CD14-positive monocyte (primary cell): ENCODE measurements around the gene MACROD2. TPM values are rescaled to one million over a fixed set of nuclear protein-coding genes. Genes with fewer than 3 reads are reported as not detected.

ENCODE experiments used
- DNase-seq, 3 donors: peaks; one replicate each; pipeline ENCODE4 v3.0.0-alpha.2; 2011 to 2022
- H2AFZ ChIP-seq: 2 replicates; pipeline ENCODE4 v1.6.0; 2012; ENCODE audit warnings: mild to moderate bottlenecking, low read depth, low read length, inconsistent platforms; ENCODE audit not compliant: insufficient read depth, poor library complexity, severe bottlenecking
- H3K27ac ChIP-seq, 2 donors: 1 replicate in 1 of 2; 2 replicates in 1 of 2; pipeline ENCODE4 v1.5.1; 2012 to 2013; ENCODE audit warnings: low read length in 2 of 2, control low read depth in 1 of 2, inconsistent platforms in 1 of 2, low read depth in 1 of 2, mild to moderate bottlenecking in 1 of 2
- H3K27me3 ChIP-seq, 2 donors: one replicate each; pipeline versions ENCODE4 v1.6.0 to v1.6.1; 2011 to 2013; ENCODE audit warnings: low read length in 2 of 2; ENCODE audit not compliant: control insufficient read depth in 2 of 2, insufficient read depth in 2 of 2
- H3K36me3 ChIP-seq, 2 donors: replicated peaks in 1 of 2; 1 replicate in 1 of 2; 2 replicates in 1 of 2; pipeline versions ENCODE4 v1.5.1 to v1.6.1; 2012 to 2013; ENCODE audit warnings: low read length in 2 of 2, control low read depth in 1 of 2, inconsistent platforms in 1 of 2, mild to moderate bottlenecking in 1 of 2; ENCODE audit not compliant: insufficient read depth in 2 of 2, control insufficient read depth in 1 of 2
- H3K4me1 ChIP-seq, 2 donors: 1 replicate in 1 of 2; 2 replicates in 1 of 2; pipeline versions ENCODE4 v1.5.1 to v1.6.1; 2012 to 2013; ENCODE audit warnings: low read length in 2 of 2, control low read depth in 1 of 2, inconsistent platforms in 1 of 2, mild to moderate bottlenecking in 1 of 2, moderate library complexity in 1 of 2; ENCODE audit not compliant: insufficient read depth in 2 of 2, control insufficient read depth in 1 of 2
- H3K4me2 ChIP-seq: replicated peaks from 2 replicates; pipeline ENCODE3; 2012; ENCODE audit warnings: low read length, moderate library complexity, mild to moderate bottlenecking; ENCODE audit not compliant: poor library complexity, severe bottlenecking; ENCODE audit errors: extremely low read depth
- H3K4me3 ChIP-seq, 3 experiments: fragments of 200-600 bp in 1 of 3; sonication (generic) in 1 of 3; replicated peaks in 1 of 3; 1 replicate in 2 of 3; 2 replicates in 1 of 3; pipeline ENCODE4 v1.5.1; 2011 to 2013; ENCODE audit warnings: low read length in 3 of 3, mild to moderate bottlenecking in 3 of 3, control low read depth in 2 of 3, low read depth in 2 of 3, inconsistent platforms in 1 of 3, moderate library complexity in 1 of 3
- H3K79me2 ChIP-seq: 2 replicates; pipeline ENCODE4 v1.6.0; 2012; ENCODE audit warnings: mild to moderate bottlenecking, control low read depth, inconsistent platforms, low read length, moderate library complexity; ENCODE audit not compliant: insufficient read depth
- H3K9ac ChIP-seq: 2 replicates; pipeline ENCODE4 v1.6.0; 2017; ENCODE audit warnings: low read length, mild to moderate bottlenecking; ENCODE audit not compliant: insufficient read depth, poor library complexity, severe bottlenecking
- H3K9me3 ChIP-seq, 2 donors: replicated peaks in 1 of 2; 1 replicate in 1 of 2; 2 replicates in 1 of 2; pipeline versions ENCODE4 v1.5.1 to v1.6.1; 2012 to 2013; ENCODE audit warnings: low read length in 2 of 2, control low read depth in 1 of 2; ENCODE audit not compliant: control insufficient read depth in 1 of 2, insufficient read depth in 1 of 2
- H4K20me1 ChIP-seq: 2 replicates; pipeline ENCODE4 v1.6.0; 2012; ENCODE audit warnings: mild to moderate bottlenecking, low read length, control low read depth, moderate library complexity; ENCODE audit not compliant: insufficient read depth
- H3K27ac Mint-ChIP-seq, 7 donors: one replicate each; pipeline ENCODE4 v1.8.0; 2020; ENCODE audit warnings: mild to moderate bottlenecking in 7 of 7, mixed read lengths in 7 of 7, moderate library complexity in 6 of 7, inconsistent platforms in 2 of 7
- H3K27me3 Mint-ChIP-seq, 3 donors: one replicate each; pipeline ENCODE4 v1.8.0; 2021 to 2022; ENCODE audit warnings: low read depth in 3 of 3, mild to moderate bottlenecking in 3 of 3, mixed read lengths in 3 of 3, moderate library complexity in 3 of 3, inconsistent platforms in 1 of 3
- H3K36me3 Mint-ChIP-seq, 2 donors: one replicate each; pipeline ENCODE4 v1.8.0; 2020; ENCODE audit warnings: mixed read lengths in 2 of 2, inconsistent platforms in 1 of 2, mild to moderate bottlenecking in 1 of 2
- H3K4me1 Mint-ChIP-seq: one replicate; pipeline ENCODE4 v1.8.0; 2020; ENCODE audit warnings: mild to moderate bottlenecking, mixed read lengths
- H3K4me3 Mint-ChIP-seq, 2 donors: one replicate each; pipeline ENCODE4 v1.8.0; 2020; ENCODE audit warnings: mild to moderate bottlenecking in 2 of 2, mixed read lengths in 2 of 2, moderate library complexity in 1 of 2
- H3K9me3 Mint-ChIP-seq, 7 donors: one replicate each; pipeline ENCODE4 v1.8.0; 2020 to 2022; ENCODE audit warnings: mixed read lengths in 7 of 7, mild to moderate bottlenecking in 6 of 7, moderate library complexity in 6 of 7, inconsistent platforms in 2 of 7
- WGBS: methylation state at CpG from one replicate; pipeline ENCODE4 v1.1.5; 2013; ENCODE audit warnings: missing lambda C conversion rate; ENCODE audit not compliant: insufficient coverage; 5-methylcytosine and 5-hydroxymethylcytosine counted together
- intact Hi-C, 2 donors: fragments of 100-400 bp; cut with micrococcal nuclease; formaldehyde crosslinking; loops; one replicate each; pipeline versions ENCODE4 v1.15.0 to v1.15.1; 2023
- polyA plus RNA-seq, 3 donors: library from polyadenylated mRNA; depleted of rRNA in 1 of 3; unstranded in 2 of 3; stranded (reverse) in 1 of 3; fragments of 300-500 nt in 2 of 3; fragments of >200 nt in 1 of 3; fragmentation: Illumina TruSeq in 2 of 3; gene quantifications; 1 replicate in 2 of 3; 2 replicates in 1 of 3; pipeline ENCODE4 v1.2.3, GENCODE V29; 2012 to 2021
- TF ChIP-seq, protein P1 (sequence below): fragments of 200-600 bp; IDR thresholded peaks from one replicate; pipeline ENCODE4 v1.8.0; 2022; ENCODE audit warnings: antibody characterized with exemption, mild to moderate bottlenecking

MACROD2 gene
- polyA plus RNA-seq, 3 donors, result 0.23 TPM; not detected in 2

DNA sequence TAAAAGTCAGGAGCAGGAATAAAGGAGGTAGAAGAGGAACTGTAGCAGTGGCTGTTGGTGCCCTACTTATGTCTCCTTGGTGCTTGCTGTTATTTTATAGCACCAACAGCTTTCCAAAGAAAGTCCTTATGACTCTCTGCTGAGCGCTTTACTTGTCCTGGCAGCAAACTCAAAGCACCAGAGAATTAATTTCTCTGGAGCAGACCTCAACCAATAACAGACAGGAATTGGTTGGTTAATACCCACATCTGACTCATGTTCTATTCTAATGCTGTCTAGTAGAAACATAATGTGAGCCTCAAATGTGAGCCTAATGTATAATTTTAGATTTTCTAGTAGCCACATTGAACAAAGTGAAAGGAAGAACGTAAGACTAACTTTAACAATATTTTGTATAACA, 1892.1 kb downstream of the MACROD2 start:
- no peak overlapping the region for H3K4me2 ChIP-seq
- H3K27ac ChIP-seq, result no peak overlapping the region
- no peak overlapping the region for H3K9ac ChIP-seq
- H3K4me1 Mint-ChIP-seq, result no peaks in the 10 kb centered on the region
- TF ChIP-seq, protein P1, sequence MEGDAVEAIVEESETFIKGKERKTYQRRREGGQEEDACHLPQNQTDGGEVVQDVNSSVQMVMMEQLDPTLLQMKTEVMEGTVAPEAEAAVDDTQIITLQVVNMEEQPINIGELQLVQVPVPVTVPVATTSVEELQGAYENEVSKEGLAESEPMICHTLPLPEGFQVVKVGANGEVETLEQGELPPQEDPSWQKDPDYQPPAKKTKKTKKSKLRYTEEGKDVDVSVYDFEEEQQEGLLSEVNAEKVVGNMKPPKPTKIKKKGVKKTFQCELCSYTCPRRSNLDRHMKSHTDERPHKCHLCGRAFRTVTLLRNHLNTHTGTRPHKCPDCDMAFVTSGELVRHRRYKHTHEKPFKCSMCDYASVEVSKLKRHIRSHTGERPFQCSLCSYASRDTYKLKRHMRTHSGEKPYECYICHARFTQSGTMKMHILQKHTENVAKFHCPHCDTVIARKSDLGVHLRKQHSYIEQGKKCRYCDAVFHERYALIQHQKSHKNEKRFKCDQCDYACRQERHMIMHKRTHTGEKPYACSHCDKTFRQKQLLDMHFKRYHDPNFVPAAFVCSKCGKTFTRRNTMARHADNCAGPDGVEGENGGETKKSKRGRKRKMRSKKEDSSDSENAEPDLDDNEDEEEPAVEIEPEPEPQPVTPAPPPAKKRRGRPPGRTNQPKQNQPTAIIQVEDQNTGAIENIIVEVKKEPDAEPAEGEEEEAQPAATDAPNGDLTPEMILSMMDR, result no peak
- H3K27ac Mint-ChIP-seq, result no peak overlapping the region
- H4K20me1 ChIP-seq, result no peaks in the 10 kb centered on the region
- no peak overlapping the region for H2AFZ ChIP-seq
- no peak overlapping the region for H3K4me3 Mint-ChIP-seq
- no peaks in the 10 kb centered on the region for H3K79me2 ChIP-seq
- no CpG with 5 or more reads among the region's 2 CpGs for WGBS
- H3K4me3 ChIP-seq, result no peak overlapping the region
- peaks cover 5 to 10% of the 10 kb centered on the region in 2 donors for H3K9me3 ChIP-seq
- peaks cover 0 to 7% (median 3%) of the 10 kb centered on the region in 7 donors for H3K9me3 Mint-ChIP-seq
- intact Hi-C loops, result no loop called here
- peaks cover 0 to 2% (median 1%) of the 10 kb centered on the region in 3 donors for H3K27me3 Mint-ChIP-seq
- H3K36me3 ChIP-seq, result no peaks in the 10 kb centered on the region
- no peaks in the 10 kb centered on the region for H3K4me1 ChIP-seq
- H3K27me3 ChIP-seq, result no peaks in the 10 kb centered on the region
- H3K36me3 Mint-ChIP-seq, result no peaks in the 10 kb centered on the region
- DNase-seq, result no peak

DNA sequence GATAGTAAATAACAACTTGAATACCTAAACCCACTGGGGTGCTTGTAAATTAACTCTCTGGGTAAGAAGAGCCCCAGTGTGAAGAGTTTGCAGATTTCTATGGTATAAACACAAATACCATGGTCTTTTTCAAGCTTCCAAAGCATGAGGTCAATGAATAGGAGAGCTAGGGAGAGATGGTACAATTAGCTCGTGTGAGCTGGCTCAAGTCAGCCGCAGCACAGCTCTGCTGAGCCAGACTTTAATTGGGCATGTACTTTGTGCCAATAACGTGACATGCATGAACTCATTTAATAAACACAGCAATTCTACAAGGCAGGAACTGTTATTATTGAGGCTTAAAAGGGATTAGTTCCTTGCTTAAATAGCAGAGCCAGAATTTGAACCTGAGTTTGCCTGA, 1893.7 kb downstream of the MACROD2 start:
- no peaks in the 10 kb centered on the region for H3K36me3 Mint-ChIP-seq
- intact Hi-C loops, result no loop called here
- H3K9ac ChIP-seq, result no peak overlapping the region
- H3K4me1 Mint-ChIP-seq, result no peaks in the 10 kb centered on the region
- H3K4me2 ChIP-seq, result no peak overlapping the region
- no peaks in the 10 kb centered on the region for H3K36me3 ChIP-seq
- no peaks in the 10 kb centered on the region for H3K27me3 ChIP-seq
- no peak for DNase-seq
- no peak overlapping the region for H2AFZ ChIP-seq
- no CpG with 5 or more reads among the region's 3 CpGs for WGBS
- H3K9me3 Mint-ChIP-seq, result peaks cover 0 to 8% (median 3%) of the 10 kb centered on the region in 7 donors
- H3K4me1 ChIP-seq, result no peaks in the 10 kb centered on the region
- no peaks in the 10 kb centered on the region for H3K79me2 ChIP-seq
- TF ChIP-seq, protein P1, result no peak
- no peak overlapping the region for H3K4me3 Mint-ChIP-seq
- H3K27me3 Mint-ChIP-seq, result peaks cover 0 to 3% (median 1%) of the 10 kb centered on the region in 3 donors
- H3K9me3 ChIP-seq, result peaks cover 5 to 10% of the 10 kb centered on the region in 2 donors
- no peaks in the 10 kb centered on the region for H4K20me1 ChIP-seq
- H3K27ac Mint-ChIP-seq, result no peak overlapping the region
- no peak overlapping the region for H3K27ac ChIP-seq
- no peak overlapping the region for H3K4me3 ChIP-seq
